GM10847 (cell line): ENCODE results near the gene CIT.

Experiments
- POLR2A ChIP-seq: IDR thresholded peaks from 2 replicates; pipeline ENCODE4 v1.6.1; 2011; ENCODE audit not compliant: insufficient read length; ENCODE audit errors: extremely low read depth

The CIT gene

DNA sequence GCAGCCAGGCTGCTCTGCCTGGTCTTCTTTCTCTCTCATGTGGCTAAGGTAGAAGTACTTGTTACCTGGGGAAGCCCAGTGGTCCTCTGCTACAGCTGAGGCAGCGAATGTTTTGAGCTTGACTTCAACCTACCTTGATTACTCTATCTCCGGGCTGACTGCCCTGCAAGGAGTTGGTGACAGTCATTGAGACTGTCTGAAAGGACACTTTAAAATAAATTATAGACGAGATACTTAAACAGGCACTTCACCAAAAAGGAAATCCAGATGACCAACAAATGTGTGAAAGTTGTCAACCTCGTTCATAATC, 474 bp upstream of the CIT start:
- TF ChIP-seq POLR2A = no peak

DNA sequence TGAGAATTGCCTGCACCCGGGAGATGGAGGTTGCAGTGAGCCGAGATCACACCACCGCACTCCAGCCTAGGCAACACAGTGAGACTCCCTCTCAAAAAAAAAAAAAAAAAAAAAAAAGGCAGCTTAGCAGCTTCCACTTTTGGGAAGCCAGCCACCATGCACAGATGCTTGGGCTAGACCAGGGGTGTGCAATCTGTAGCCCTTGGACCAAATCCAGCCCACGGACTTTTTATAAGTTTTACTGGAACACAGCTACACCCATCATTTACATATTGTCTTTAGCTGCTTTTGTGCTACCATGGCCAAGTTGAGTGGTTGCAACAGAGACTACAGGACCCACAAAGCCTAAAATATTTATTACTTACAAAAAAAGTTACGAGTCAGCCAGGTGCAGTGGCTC, 6.7 kb downstream of the CIT start:
- no peak for TF ChIP-seq POLR2A

DNA sequence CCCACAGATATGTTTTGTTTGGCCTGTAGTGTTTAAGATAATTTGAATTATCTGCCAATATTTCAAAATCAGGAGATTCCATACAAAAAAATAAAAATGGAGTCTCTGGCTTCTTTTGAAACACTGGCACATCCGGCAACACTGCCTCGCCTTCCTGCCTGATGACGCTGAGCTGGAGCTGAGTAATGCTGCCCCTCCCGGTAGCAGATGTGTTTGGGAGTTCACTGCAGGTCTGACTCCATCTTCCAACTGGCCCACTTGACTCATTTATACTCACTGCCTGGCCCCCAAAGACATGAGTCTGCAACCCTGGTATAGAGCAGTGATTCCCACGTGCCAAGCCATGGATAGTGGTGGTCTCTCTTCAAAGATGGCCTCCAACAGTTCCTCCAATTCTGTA, 7.4 kb downstream of the CIT start:
- no peak for TF ChIP-seq POLR2A

DNA sequence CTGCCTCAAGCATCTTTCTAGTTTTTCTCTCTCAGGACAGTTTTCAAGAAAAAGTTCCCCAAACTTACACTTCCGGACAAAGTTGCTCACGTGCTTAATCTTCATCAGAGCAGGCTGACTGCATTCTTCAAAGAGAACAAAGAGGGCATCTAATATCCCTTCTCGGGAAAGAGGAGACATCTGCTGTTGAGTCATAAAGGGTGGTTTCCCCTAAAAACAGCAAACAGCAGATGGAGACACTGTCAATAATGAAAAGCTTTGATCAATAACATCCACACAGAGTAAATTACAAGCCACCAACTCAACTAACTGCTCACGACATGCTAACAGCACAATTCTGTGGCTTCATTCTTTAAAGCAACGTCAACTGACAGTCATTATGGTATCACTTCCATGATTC, 8.1 kb downstream of the CIT start:
- no peak for TF ChIP-seq POLR2A

DNA sequence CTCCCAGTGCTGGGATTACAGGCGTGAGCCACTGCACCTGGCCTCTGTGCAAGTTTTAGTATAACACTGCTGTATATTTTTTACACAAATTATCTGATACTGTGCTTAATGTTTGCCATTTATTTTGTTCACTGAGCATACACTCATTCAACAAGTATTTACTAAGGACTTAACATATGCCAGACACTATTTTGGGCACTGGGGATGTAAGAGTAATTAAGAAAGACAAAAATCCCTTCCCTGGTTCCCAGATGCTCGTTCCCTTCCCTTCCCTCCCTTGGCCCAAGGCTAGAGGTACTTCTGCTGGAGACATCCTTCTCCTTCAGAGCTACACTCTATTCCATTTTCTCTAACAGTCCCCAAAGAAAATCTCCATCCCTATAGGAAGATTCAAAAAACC, 12.5 kb downstream of the CIT start:
- TF ChIP-seq POLR2A = no peak

DNA sequence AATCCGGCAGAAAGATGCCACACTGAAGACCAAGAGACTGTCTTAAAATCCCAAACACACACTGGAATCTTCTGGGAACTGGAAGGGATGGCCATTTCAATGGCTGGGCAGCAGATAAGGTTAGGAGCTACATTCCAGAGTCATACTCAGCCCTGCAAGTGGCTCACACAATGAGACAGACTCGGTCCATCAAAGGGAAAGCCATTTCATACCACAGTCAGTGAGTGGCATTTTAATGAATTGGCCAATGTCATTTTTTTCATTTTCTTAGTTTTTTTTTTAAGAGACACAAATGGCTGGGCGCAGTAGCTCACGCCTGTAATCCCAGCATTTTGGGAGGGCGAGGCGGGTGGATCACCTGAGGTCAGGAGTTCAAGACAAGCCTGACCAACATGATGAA, 17.9 kb downstream of the CIT start:
- TF ChIP-seq POLR2A = no peak

DNA sequence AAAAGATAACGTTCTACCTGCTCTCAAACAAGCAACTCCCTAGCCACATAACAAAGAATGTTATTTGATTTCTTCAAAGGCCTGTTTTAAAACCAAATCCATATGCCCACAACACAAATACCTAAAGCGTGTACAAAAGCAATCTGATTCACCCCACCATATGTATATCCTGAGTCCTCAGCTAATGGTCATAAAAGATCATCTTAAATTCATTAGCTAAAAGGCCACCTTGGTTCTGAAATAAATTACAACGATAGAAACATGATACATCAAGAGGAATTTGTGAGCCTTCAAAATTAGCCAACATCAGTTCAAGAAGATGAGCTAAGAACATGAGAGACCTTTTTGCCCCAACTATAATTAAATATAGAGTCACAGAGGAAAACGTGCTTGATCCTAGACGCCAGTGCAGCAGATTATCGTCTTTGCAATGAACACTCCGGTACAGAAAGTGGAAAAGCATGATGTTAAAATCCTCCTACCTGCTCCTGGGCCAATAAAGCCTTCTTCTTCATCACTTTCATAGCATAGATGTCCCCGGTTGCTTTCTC, 20.0 kb downstream of the CIT start:
- no peak for TF ChIP-seq POLR2A

DNA sequence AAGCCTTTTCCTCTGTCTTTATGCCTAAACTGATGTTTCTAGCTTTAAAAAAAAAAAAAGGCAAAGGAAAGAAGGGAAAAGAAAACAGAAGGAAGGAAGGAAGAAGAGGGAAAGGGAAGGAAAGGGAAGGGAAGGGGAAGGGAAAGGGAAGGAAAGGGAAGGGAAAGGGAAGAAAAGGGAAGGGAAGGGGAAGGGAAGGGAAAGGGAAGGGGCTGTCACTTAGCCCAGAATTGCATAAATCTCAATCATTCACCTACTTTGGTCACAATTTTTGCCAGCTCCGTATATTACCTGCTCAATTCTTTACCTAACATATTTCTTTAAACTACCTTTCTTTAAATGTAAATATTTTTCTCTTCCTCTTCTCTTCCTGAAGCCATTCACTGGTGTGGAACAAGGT, 26.8 kb downstream of the CIT start:
- TF ChIP-seq POLR2A = no peak

DNA sequence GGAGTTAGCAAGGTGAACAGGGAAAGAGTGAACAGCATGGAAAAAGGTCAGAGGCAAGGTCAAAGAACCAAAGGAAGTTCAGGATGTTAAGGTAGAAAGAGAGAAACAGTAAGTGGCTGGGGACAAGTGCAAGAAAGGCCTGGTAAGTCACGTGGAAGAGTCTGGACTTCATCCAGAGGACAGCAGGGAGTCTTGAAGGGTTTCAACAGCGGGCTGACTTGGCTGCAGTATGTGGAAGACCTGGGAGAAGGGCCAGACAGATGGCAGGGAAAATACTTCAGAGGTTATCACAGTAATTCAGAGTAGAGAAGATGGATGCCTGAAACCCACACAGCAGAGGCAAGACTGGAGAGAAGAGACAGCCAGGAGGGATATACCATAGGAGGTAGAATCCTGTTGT, 34.0 kb downstream of the CIT start:
- TF ChIP-seq POLR2A = no peak

DNA sequence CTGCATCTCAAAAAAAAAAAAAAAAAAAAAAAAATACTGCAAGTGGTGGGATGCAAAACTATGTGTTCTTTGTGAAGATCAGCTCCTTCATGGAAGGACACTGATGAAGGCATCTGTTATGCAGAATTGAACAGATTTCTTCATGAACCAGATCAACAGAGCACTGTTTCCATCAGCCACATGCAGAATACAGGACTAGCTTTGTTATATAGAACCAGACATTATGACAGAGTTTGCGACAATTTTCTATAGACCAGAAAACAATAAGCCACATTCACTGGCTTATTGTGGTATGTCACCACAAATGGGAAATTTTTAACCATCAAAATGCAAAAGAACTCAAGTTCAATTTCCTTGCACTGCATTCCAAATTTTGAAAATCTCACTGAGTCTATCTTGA, 34.7 kb downstream of the CIT start:
- TF ChIP-seq POLR2A = no peak

DNA sequence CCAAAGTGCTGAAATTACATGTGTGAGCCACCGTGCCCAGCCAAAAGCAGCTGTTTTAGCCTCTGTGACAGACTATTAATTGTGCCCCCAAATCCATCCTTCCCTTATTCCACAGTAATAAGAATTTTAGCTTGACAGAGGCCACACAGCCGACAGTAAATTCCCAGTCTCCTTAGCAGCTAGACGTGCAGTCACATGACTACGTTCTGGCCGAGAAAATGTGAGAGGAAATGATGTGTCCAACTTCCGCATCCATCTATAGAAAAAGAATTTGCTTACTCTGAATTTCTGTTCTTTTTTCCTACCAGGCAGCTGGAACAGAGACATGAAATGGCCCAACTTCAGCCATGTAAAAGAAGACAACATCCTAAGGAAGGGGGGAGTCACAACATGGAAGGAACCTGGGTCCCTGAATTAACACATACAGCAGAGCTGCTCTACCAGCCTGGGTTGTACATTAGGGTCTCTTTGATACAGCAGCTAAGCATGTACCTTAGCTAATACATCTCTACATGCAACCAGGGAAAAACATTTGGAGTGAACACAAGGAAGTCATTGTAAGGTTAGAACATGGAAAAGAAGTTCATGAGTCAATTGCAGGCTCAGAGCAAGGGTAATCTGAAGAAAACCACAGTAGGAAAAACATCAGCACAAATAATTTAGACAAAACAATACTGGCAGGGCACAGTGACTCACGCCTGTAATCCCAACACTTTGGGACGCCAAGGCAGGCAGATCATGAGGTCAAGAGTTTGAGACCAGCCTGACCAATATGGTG, 35.5 kb downstream of the CIT start:
- no peak for TF ChIP-seq POLR2A

DNA sequence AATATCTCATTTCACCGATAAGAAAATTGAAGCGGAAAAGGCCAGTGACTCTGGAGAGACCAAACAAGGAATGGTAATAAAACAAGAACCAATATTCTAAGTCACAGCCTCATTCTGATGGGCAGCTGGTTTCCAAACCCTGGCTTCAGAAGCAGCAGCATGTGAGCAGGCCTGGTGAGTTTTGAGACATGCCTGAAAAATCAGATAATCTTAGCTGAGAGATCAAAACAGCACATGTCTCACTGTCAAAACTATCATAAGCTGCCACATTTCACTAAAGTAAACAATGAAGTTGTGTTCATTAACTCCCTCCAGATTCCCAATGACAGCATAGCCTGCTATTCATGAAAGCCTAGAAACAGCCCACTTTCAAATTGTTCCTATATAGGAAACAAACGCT, 36.5 kb downstream of the CIT start:
- no peak for TF ChIP-seq POLR2A

DNA sequence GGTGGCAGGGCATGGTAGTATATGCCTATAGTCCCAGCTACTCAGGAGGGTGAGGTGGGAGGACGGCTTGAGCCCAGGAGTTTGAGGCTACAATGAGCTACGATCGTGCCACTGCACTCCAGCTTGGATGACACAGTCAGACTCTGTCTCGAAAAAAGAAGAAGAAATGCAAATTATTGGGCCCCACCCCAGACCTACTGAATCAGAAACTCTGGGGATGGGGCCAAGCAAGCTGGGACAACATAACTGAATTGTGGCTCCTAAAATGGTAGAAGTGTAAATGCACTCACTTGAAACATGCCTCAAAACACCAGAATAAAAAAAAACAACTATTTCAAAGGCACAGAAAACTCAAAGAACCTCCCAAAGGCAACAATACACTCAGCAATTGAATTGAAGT, 37.0 kb downstream of the CIT start:
- no peak for TF ChIP-seq POLR2A

DNA sequence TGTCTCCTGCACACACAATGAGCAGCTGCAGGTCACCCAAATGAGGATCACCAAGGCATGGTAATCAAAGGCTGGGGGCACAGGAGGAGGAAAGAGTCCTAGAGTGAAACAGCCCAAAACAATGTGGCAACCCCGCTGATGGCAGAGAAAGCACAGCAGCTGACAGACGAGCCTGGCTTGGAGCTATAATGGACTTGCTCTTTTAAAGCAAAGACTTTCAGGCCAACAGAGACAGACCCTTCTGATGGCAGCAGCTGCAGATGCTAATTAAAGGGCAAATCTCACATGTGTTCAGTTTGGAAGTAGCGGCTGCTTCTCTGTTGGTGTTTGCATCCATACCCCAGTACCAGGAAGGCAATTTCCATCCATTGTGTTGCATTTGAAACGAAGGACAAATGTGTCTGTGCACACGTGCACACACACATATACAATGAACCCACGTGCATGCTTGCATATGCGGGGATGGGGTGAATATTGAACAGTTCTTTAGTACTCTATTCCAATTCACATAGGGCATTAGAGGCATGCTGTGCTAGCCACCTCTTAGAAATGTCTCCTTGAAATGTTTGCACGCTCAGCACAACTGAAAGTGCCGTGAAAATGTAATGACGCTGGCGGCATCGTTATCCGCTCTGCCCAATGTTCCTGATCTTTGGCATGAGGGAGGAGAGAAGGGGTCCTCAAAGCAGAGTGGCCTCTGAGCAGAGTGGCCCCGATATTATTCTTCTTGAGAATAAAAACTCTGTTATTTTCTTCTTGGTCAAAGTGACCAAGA, 38.1 kb downstream of the CIT start:
- no peak for TF ChIP-seq POLR2A

DNA sequence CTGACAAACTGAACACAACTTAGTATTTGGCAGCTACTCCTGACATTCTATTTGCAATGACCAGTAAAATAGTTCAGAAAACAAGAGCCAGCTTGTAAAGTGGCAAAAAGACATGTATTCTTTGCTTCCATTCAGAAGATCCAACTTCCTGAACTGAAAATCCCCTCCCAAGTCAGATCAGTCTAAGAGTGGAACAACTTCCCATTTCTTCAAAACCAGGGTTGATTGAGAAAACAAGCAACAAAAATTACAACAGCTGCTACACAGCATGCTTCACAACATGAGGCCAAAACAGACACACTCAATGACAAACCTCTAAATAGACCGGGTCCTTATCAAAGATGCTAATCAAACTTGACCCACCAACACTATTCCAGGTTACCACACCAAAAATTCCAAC, 40.3 kb downstream of the CIT start:
- TF ChIP-seq POLR2A = no peak

DNA sequence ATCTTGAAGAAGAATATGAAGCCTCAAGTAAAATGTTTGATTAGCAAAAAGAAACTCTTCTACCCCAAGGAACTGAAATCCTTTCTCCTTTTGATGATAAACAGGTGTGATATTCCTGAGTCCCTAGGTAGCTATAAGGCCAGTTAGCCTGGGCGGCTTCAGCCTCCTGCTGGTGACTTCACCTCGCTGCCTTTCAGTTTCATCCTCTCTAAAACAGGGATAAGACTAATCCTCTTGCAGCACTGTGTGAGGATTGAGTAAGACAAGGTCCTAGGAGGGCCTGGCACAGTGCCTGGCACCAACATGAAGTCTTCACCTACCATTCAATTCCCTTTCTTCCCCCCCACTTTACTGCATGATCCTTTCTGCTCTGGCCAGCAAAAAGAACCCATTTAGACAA, 42.1 kb downstream of the CIT start:
- TF ChIP-seq POLR2A = no peak

DNA sequence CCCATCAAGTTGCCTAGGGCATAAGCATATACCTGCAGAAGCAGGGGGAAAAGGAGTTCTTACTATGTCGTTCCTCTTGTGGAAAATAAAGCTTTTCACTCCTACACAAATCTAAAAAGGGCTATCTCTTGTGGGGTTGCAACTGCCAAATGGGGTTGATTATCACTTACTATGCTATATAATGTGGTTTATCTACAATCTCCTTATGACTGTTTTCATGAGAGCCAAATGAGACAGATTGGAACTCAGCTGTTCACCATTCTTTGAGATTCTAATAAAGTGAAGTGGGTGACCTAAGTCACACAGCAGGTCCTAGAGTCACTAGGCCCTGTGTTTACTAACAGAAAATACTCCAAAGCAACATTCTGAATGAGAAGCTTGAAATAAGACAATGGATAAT, 47.7 kb downstream of the CIT start:
- TF ChIP-seq POLR2A = no peak
